Liver (tissue), 3 donors: Measurements from ENCODE around the gene EXOG.

ENCODE experiments used
- FOXA1 ChIP-seq: IDR thresholded peaks from 2 replicates; pipeline ENCODE4 v1.6.1; 2016; ENCODE audit warnings: antibody characterized with exemption
- GABPA ChIP-seq, 2 donors: IDR thresholded peaks in 1 of 2; conservative IDR thresholded peaks in 1 of 2; 2 replicates each; pipeline ENCODE4 v1.6.1; 2016; ENCODE audit warnings: antibody characterized with exemption in 2 of 2, mild to moderate bottlenecking in 1 of 2, moderate library complexity in 1 of 2
- HNF4A ChIP-seq, 2 donors: conservative IDR thresholded peaks; 2 replicates each; pipeline ENCODE4 v1.6.1; 2016; ENCODE audit warnings: antibody characterized with exemption in 2 of 2, mild to moderate bottlenecking in 2 of 2
- JUND ChIP-seq, 2 donors: IDR thresholded peaks; 2 replicates each; pipeline ENCODE4 v1.6.1; 2016; ENCODE audit warnings: antibody characterized with exemption in 2 of 2
- NR2F2 ChIP-seq: IDR thresholded peaks from 2 replicates; pipeline ENCODE4 v1.6.1; 2016; ENCODE audit warnings: antibody characterized with exemption
- RXRA ChIP-seq, 2 donors: IDR thresholded peaks; 2 replicates each; pipeline ENCODE4 v1.6.1; 2017 to 2018; ENCODE audit warnings: antibody characterized with exemption in 2 of 2, mild to moderate bottlenecking in 1 of 2
- YY1 ChIP-seq: IDR thresholded peaks from 2 replicates; pipeline ENCODE4 v1.6.1; 2016; ENCODE audit warnings: antibody characterized with exemption, mild to moderate bottlenecking
- TF ChIP-seq, protein P1 (sequence below): fragments of 150-350 bp; IDR thresholded peaks from 2 replicates; pipeline ENCODE4 v1.5.1; 2017; ENCODE audit warnings: improper control_type of control experiment, low read depth, low read length; ENCODE audit not compliant: missing input control
- TF ChIP-seq, protein P2 (sequence below): IDR thresholded peaks from 2 replicates; pipeline ENCODE4 v1.6.1; 2016; ENCODE audit warnings: antibody characterized with exemption, mild to moderate bottlenecking
- TF ChIP-seq, protein P3 (sequence below): IDR thresholded peaks from 2 replicates; pipeline ENCODE4 v1.6.1; 2016; ENCODE audit warnings: antibody characterized with exemption
- TF ChIP-seq, protein P4 (sequence below): IDR thresholded peaks from 2 replicates; pipeline ENCODE4 v1.6.1; 2016; ENCODE audit warnings: antibody characterized with exemption
- donor health status: healthy.
- donor health status: healthy.

DNA sequence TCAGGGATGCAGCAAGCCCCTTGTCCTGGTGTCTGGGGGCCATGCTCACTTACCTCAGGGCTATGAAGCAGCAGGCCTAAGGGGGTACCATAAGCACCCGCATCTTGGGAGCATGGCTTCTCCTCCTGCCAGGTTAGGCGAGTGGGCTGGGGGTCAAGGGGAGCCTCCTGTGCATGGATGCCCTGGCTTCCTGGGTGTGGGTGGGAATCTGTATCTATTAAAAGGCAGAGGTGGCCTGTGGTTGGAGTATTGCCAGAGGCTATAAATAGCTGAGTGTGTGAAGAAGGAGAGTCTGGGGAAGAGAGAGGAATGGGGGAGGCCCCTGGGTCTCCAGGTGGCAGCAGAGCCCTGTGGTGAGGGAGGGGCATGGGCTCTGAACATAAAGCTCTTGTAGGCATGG is 22.9 kb upstream of the EXOG start:
- TF ChIP-seq, protein P1, sequence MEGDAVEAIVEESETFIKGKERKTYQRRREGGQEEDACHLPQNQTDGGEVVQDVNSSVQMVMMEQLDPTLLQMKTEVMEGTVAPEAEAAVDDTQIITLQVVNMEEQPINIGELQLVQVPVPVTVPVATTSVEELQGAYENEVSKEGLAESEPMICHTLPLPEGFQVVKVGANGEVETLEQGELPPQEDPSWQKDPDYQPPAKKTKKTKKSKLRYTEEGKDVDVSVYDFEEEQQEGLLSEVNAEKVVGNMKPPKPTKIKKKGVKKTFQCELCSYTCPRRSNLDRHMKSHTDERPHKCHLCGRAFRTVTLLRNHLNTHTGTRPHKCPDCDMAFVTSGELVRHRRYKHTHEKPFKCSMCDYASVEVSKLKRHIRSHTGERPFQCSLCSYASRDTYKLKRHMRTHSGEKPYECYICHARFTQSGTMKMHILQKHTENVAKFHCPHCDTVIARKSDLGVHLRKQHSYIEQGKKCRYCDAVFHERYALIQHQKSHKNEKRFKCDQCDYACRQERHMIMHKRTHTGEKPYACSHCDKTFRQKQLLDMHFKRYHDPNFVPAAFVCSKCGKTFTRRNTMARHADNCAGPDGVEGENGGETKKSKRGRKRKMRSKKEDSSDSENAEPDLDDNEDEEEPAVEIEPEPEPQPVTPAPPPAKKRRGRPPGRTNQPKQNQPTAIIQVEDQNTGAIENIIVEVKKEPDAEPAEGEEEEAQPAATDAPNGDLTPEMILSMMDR: no peak
- TF ChIP-seq, protein P2, sequence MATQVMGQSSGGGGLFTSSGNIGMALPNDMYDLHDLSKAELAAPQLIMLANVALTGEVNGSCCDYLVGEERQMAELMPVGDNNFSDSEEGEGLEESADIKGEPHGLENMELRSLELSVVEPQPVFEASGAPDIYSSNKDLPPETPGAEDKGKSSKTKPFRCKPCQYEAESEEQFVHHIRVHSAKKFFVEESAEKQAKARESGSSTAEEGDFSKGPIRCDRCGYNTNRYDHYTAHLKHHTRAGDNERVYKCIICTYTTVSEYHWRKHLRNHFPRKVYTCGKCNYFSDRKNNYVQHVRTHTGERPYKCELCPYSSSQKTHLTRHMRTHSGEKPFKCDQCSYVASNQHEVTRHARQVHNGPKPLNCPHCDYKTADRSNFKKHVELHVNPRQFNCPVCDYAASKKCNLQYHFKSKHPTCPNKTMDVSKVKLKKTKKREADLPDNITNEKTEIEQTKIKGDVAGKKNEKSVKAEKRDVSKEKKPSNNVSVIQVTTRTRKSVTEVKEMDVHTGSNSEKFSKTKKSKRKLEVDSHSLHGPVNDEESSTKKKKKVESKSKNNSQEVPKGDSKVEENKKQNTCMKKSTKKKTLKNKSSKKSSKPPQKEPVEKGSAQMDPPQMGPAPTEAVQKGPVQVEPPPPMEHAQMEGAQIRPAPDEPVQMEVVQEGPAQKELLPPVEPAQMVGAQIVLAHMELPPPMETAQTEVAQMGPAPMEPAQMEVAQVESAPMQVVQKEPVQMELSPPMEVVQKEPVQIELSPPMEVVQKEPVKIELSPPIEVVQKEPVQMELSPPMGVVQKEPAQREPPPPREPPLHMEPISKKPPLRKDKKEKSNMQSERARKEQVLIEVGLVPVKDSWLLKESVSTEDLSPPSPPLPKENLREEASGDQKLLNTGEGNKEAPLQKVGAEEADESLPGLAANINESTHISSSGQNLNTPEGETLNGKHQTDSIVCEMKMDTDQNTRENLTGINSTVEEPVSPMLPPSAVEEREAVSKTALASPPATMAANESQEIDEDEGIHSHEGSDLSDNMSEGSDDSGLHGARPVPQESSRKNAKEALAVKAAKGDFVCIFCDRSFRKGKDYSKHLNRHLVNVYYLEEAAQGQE: no peak
- TF ChIP-seq JUND (IDR thresholded peaks at IDR 0.05): no peak
- TF ChIP-seq, protein P3, sequence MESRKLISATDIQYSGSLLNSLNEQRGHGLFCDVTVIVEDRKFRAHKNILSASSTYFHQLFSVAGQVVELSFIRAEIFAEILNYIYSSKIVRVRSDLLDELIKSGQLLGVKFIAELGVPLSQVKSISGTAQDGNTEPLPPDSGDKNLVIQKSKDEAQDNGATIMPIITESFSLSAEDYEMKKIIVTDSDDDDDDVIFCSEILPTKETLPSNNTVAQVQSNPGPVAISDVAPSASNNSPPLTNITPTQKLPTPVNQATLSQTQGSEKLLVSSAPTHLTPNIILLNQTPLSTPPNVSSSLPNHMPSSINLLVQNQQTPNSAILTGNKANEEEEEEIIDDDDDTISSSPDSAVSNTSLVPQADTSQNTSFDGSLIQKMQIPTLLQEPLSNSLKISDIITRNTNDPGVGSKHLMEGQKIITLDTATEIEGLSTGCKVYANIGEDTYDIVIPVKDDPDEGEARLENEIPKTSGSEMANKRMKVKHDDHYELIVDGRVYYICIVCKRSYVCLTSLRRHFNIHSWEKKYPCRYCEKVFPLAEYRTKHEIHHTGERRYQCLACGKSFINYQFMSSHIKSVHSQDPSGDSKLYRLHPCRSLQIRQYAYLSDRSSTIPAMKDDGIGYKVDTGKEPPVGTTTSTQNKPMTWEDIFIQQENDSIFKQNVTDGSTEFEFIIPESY: no peak
- TF ChIP-seq NR2F2: no peak
- TF ChIP-seq, protein P4, sequence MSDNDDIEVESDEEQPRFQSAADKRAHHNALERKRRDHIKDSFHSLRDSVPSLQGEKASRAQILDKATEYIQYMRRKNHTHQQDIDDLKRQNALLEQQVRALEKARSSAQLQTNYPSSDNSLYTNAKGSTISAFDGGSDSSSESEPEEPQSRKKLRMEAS: no peak
- TF ChIP-seq FOXA1: no peak
- no peak for TF ChIP-seq GABPA (IDR thresholded peaks at IDR 0.05 in 1 of 2, conservative IDR thresholded peaks at IDR 0.05 in 1 of 2)
- TF ChIP-seq YY1: no peak
- TF ChIP-seq HNF4A (conservative IDR thresholded peaks at IDR 0.05): no peak
- no peak for TF ChIP-seq RXRA (IDR thresholded peaks at IDR 0.05)
